Peyer's patch (tissue), 4 donors: ENCODE results near the gene IMMP2L. TPM values are rescaled to one million over a fixed set of nuclear protein-coding genes. Genes with fewer than 3 reads are reported as not detected.

Experiments
- DNase-seq, 3 donors: peaks; one replicate each; pipeline ENCODE4 v3.0.0-alpha.2; 2017 to 2019
- H3K27ac ChIP-seq, 4 donors: fragments of 200-600 bp; sonication (generic); one replicate each; pipeline ENCODE4 v1.5.1; 2016 to 2019
- H3K27me3 ChIP-seq, 2 donors: fragments of 200-600 bp; sonication (generic); one replicate each; pipeline ENCODE4 v1.5.1; 2019
- H3K36me3 ChIP-seq, 3 donors: fragments of 200-600 bp; sonication (generic); one replicate each; pipeline ENCODE4 v1.5.1; 2016 to 2019
- H3K4me1 ChIP-seq, 4 donors: fragments of 200-600 bp; sonication (generic); one replicate each; pipeline ENCODE4 v1.5.1; 2016 to 2019
- H3K4me3 ChIP-seq, 4 donors: fragments of 200-600 bp; sonication (generic); 1 replicate in 3 of 4; 2 replicates in 1 of 4; pipeline ENCODE4 v1.5.1; 2016 to 2019; ENCODE audit warnings: mild to moderate bottlenecking in 1 of 4
- H3K9me3 ChIP-seq, 4 donors: fragments of 200-600 bp; sonication (generic); one replicate each; pipeline ENCODE4 v1.5.1; 2016 to 2019; ENCODE audit warnings: mild to moderate bottlenecking in 1 of 4
- POLR2A ChIP-seq, 2 donors: fragments of 450-650 bp; IDR thresholded peaks; one replicate each; pipeline ENCODE4 v1.5.1; 2017; ENCODE audit warnings: antibody characterized with exemption in 2 of 2, mild to moderate bottlenecking in 2 of 2, moderate library complexity in 2 of 2
- total RNA-seq, 4 donors: library from RNA; depleted of rRNA; stranded (reverse); fragments of >200 nt; gene quantifications; one replicate each; pipeline ENCODE4 v1.1.0, GENCODE V29; 2016
- TF ChIP-seq, protein P1 (sequence below), 6 experiments: fragments of 450-650 bp in 4 of 6; fragments of 200-600 bp in 2 of 6; sonication (generic) in 1 of 6; IDR thresholded peaks; one replicate each; pipeline ENCODE4 v1.5.1; 2017 to 2019; ENCODE audit warnings: antibody characterized with exemption in 6 of 6, mild to moderate bottlenecking in 3 of 6, moderate library complexity in 1 of 6

The IMMP2L gene
- total RNA-seq, 4 donors from 2014 or later = 5.1 to 16.5 (median 10.9) TPM

DNA sequence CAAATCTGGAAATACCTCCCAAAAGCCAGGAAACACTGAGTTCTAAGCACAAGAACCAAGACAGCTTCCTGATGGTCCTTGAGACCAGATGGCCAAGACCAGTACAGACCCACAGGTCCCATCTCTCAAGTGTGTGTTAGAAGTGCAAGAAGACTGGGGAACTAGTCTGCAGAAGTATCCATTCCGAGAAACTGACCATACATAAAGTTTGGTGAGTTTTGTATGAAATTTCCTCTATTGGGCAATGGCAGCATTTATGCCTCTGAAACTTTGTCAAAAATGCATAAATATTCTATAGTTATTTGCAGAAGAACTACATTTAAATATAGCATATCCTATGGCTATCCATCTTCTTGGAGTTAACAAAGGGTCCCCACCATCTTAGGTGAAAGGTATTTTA is 333.9 kb downstream of the IMMP2L start:
- H3K27me3 ChIP-seq = no peaks in the 10 kb centered on the region
- DNase-seq = no peak
- H3K9me3 ChIP-seq = no peaks in the 10 kb centered on the region
- no peak overlapping the region for H3K27ac ChIP-seq
- no peaks in the 10 kb centered on the region for H3K4me1 ChIP-seq
- H3K4me3 ChIP-seq = no peak overlapping the region
- TF ChIP-seq, protein P1, sequence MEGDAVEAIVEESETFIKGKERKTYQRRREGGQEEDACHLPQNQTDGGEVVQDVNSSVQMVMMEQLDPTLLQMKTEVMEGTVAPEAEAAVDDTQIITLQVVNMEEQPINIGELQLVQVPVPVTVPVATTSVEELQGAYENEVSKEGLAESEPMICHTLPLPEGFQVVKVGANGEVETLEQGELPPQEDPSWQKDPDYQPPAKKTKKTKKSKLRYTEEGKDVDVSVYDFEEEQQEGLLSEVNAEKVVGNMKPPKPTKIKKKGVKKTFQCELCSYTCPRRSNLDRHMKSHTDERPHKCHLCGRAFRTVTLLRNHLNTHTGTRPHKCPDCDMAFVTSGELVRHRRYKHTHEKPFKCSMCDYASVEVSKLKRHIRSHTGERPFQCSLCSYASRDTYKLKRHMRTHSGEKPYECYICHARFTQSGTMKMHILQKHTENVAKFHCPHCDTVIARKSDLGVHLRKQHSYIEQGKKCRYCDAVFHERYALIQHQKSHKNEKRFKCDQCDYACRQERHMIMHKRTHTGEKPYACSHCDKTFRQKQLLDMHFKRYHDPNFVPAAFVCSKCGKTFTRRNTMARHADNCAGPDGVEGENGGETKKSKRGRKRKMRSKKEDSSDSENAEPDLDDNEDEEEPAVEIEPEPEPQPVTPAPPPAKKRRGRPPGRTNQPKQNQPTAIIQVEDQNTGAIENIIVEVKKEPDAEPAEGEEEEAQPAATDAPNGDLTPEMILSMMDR (IDR thresholded peaks at IDR 0.05) = no peak
- TF ChIP-seq POLR2A (IDR thresholded peaks at IDR 0.05) = no peak
- no peaks in the 10 kb centered on the region for H3K36me3 ChIP-seq

DNA sequence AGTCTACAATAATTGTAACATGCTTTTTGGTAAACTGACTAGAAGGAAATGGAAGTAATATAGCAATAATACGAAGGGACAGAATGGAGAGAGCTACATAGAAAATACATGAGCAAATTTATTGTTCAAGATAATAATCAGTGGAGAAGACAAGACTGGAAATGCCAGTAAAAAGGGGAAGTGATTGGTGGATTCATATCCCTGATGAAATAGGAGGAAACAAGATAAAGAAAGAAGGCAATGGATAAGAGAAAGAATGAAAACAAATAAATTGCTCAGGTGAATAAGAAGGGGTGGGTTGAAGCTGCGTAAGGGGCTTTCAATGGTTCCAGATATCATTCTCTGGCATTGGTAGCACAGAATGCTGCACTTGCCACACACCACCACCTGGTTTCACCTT is 335.5 kb downstream of the IMMP2L start:
- Histone ChIP-seq H3K9me3 (no peaks in the 10 kb centered on the region), H3K27ac (no peak overlapping the region), H3K27me3 (no peaks in the 10 kb centered on the region), H3K4me3 (no peak overlapping the region), H3K4me1 (no peaks in the 10 kb centered on the region), H3K36me3 (no peaks in the 10 kb centered on the region)
- DNase-seq = no peak
- TF ChIP-seq, protein P1 (IDR thresholded peaks at IDR 0.05) = no peak
- TF ChIP-seq POLR2A (IDR thresholded peaks at IDR 0.05) = no peak

- no peak for TF ChIP-seq POLR2A (IDR thresholded peaks at IDR 0.05)
- TF ChIP-seq, protein P1 (IDR thresholded peaks at IDR 0.05) = no peak
- no peak overlapping the region for H3K27ac ChIP-seq
- H3K4me1 ChIP-seq = no peaks in the 10 kb centered on the region
- no peaks in the 10 kb centered on the region for H3K36me3 ChIP-seq
- H3K27me3 ChIP-seq = no peaks in the 10 kb centered on the region
- no peak for DNase-seq
- H3K4me3 ChIP-seq = no peak overlapping the region
- no peaks in the 10 kb centered on the region for H3K9me3 ChIP-seq
Observed at GRCh38 chr7:111224354-111225231, 337.7 kb downstream of the IMMP2L start.

GRCh38 chr7:111223802-111224253 is 338.5 kb downstream of the IMMP2L start:
- H3K4me1 ChIP-seq = no peaks in the 10 kb centered on the region
- H3K36me3 ChIP-seq = no peaks in the 10 kb centered on the region
- DNase-seq = no peak
- no peak overlapping the region for H3K27ac ChIP-seq
- no peaks in the 10 kb centered on the region for H3K27me3 ChIP-seq
- H3K9me3 ChIP-seq = no peaks in the 10 kb centered on the region
- H3K4me3 ChIP-seq = no peak overlapping the region
- TF ChIP-seq, protein P1 (IDR thresholded peaks at IDR 0.05) = no peak
- no peak for TF ChIP-seq POLR2A (IDR thresholded peaks at IDR 0.05)

- Histone ChIP-seq H3K4me3 (no peak overlapping the region), H3K9me3 (no peaks in the 10 kb centered on the region), H3K27me3 (no peaks in the 10 kb centered on the region), H3K27ac (no peak overlapping the region), H3K36me3 (no peaks in the 10 kb centered on the region), H3K4me1 (no peaks in the 10 kb centered on the region)
- TF ChIP-seq, protein P1 (IDR thresholded peaks at IDR 0.05) = no peak
- TF ChIP-seq POLR2A (IDR thresholded peaks at IDR 0.05) = no peak
- no peak for DNase-seq
Observed at GRCh38 chr7:111215550-111215949, 346.7 kb downstream of the IMMP2L start.
